Lower leg skin (tissue), 3 donors: Measurements from ENCODE around the gene CLEC16A.

ENCODE experiments used
- POLR2A ChIP-seq, 2 donors: fragments of 450-650 bp; IDR thresholded peaks; one replicate each; pipeline ENCODE4 v1.6.1; 2016 to 2017; ENCODE audit warnings: antibody characterized with exemption in 2 of 2, mild to moderate bottlenecking in 1 of 2, moderate library complexity in 1 of 2
- TF ChIP-seq, protein P1 (sequence below), 3 donors: fragments of 450-650 bp; IDR thresholded peaks; one replicate each; pipeline ENCODE4 v1.5.1; 2016; ENCODE audit warnings: antibody characterized with exemption in 3 of 3, mild to moderate bottlenecking in 3 of 3, moderate library complexity in 2 of 3

DNA sequence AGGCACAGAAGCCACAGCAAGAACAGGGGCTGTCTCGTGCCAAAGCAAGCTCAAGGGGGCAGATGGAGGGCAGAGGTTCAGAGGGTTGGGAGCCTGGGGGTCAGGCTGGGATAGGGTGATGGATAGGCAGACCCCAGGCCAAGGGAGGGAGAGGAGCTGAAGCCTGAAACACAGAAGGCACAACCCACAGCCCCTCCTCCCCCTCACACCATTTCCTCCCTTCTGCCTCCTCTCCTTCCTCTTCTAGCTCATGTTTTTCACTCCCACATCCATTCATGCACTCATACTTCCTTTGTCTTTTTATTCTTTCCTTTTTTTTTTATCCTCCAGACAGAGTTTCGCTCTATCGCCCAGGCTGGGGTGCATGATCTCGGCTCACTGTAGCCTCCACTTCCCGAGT lies 250.5 kb downstream of the CLEC16A start:
- TF ChIP-seq, protein P1, sequence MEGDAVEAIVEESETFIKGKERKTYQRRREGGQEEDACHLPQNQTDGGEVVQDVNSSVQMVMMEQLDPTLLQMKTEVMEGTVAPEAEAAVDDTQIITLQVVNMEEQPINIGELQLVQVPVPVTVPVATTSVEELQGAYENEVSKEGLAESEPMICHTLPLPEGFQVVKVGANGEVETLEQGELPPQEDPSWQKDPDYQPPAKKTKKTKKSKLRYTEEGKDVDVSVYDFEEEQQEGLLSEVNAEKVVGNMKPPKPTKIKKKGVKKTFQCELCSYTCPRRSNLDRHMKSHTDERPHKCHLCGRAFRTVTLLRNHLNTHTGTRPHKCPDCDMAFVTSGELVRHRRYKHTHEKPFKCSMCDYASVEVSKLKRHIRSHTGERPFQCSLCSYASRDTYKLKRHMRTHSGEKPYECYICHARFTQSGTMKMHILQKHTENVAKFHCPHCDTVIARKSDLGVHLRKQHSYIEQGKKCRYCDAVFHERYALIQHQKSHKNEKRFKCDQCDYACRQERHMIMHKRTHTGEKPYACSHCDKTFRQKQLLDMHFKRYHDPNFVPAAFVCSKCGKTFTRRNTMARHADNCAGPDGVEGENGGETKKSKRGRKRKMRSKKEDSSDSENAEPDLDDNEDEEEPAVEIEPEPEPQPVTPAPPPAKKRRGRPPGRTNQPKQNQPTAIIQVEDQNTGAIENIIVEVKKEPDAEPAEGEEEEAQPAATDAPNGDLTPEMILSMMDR (IDR thresholded peaks at IDR 0.05), result no peak
- no peak for TF ChIP-seq POLR2A (IDR thresholded peaks at IDR 0.05)
